DMS 273 (cell line): ENCODE data around the gene KCNIP4.

Experiments used
- DNase-seq: peaks from one replicate; lab custom pipeline; 2025; ENCODE audit not compliant: unreplicated experiment; lab: John Stamatoyannopoulos, UW

KCNIP4 gene

DNA sequence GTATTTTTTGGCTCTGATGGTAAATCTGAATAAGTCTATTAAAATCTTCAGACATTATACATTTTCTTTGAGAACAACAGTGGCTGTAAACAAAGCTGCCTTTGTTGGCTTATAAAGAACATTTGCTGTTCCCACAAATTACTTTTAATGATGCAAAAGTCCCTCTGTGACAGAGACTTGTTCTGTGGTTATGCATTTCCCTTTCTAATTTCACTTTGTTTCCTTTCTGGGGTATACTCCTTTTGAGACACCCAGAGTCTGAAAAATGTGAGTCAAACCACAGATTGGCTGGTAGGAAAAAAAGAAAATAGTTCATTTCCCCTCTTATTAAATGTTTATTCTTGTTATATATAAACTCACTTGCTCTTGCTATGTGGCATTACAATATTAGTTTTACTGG lies 845.9 kb downstream of the KCNIP4 start:
- DNase-seq: no peak

DNA sequence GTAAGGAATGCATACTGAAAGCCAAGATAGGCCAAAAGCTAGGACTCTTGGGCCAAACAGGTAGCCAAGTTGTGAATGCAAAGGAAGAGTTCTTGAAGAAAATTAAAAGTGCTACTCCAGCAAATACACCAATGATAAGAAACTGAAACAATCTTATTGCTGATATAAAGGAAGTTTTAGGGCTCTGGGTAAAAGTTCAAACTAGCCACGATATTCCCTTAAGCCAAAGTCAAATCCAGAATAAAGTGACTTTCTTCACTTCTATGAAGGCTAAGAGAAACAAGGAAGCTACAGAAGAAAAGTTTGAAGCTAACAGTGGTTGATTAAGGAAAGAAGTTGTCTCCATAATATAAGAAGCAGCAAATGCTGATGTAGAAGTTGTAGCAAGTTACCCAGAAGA lies 850.7 kb downstream of the KCNIP4 start:
- no peak for DNase-seq

DNA sequence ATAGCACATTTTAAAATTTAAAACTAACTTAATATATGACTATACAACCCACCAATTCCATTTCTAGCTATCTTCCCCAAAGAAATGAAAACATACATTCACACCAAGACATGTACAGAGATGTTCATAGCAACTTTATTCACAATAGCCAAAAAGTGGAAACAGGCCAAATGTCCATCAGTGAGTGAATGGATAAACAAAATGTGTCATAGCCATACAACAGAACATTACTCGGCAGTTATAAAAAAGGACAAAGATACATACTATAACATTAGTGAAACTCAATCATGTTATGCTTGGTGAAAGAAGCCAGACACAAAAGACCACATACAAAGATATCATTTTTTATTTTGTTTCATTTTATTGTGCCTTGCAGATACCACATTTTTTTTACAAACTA lies 851.5 kb downstream of the KCNIP4 start:
- no peak for DNase-seq

DNA sequence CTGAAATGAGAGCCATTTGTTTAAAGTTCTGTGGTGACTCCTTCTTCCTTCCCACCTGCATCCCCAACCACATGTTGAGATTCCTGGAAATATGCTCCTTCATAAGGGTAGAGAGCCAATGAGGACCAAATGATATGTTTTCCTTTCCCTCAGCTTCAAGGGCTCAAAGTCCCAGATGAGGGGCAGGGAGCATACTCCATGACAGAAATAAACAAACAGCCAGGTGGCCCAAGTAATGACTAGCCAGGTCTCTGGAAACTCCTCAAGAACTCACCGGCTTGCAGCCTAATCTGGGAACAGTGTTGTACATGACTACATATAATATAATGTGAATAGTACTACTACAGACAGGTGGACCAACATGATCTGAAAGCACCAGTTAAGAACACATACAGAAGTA lies 856.0 kb downstream of the KCNIP4 start:
- DNase-seq: no peak

DNA sequence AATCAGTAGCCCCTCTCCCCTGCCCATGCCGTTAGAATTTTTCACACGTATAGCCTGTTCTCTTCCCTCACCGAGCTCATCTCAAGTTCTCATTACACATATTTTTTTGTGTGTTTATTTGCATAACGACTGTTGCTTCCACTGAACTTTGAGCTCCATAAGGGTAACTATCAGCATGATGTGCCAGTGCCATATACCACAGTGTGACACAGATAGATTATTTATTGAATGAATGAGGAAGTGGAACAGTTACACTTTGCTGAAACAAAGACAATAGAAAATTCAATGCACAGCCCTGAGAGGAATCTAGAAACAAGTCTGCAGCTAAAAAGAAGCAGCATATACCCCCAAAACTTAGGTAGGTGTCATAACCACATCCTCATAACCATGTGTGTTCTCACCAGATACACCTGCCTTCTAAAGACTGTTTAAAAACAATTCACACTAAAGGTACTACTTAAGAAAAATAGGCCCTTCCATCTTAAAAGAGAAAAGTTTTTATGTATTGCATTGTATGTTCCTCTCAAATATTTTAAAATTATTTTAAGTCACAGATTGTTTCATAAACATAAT lies 858.4 kb downstream of the KCNIP4 start:
- no peak for DNase-seq

DNA sequence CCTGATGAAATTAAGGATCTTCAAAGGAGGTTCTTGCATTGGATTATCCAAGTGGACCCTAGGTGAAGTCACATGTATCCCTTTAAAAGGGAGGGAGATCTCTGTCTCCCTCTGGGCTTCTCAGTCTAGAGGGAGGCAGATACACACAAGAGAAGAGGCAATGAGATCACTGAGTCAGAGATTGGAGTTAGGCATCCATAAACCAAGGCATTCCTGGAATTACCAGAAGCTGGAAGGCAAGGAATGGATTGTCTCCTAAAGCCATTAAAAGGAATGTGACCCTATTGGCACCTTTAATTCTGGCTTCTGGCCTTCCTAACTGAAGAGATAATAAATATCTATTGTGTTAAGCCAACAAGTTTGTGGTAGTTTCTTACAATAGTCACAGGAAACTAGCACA lies 865.2 kb downstream of the KCNIP4 start:
- no peak for DNase-seq

DNA sequence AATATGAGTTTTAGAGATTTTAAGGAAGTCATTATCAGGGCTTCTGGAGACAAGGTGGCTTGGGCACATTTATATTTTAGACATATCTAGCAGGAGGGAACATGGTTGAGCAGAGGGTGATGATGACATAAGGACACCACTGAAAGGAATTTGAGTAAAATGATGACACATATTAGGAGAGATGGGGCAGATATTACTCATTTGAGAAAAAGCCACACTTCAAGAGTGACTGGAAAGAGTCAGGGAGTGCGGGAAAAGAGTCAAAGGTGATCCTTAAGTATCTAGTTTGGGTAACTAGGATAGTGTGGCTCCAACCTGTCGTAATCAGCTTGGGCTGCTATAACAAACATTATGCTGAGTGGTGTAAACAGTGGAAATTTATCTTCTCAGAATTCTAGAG lies 870.6 kb downstream of the KCNIP4 start:
- DNase-seq: no peak

DNA sequence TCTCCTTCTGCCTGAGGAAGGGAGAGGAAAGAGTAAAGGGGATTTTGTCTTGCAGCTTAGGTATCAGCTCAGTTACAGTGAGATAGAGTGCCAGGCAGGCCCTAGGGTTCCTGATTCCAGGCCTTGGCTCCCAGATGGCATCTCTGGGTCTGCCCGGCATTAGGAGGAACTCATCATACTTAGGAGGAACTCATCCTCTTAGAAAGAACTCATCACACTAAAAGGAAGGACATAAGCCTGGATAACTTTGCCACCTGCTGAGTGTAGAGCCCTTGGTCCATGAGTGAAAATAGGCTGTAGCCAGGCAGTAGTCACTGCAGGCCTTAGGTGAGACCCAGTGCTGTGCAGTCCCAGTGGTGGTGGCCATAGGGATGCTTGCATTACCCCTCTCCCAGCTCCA lies 881.2 kb downstream of the KCNIP4 start:
- DNase-seq: no peak

DNA sequence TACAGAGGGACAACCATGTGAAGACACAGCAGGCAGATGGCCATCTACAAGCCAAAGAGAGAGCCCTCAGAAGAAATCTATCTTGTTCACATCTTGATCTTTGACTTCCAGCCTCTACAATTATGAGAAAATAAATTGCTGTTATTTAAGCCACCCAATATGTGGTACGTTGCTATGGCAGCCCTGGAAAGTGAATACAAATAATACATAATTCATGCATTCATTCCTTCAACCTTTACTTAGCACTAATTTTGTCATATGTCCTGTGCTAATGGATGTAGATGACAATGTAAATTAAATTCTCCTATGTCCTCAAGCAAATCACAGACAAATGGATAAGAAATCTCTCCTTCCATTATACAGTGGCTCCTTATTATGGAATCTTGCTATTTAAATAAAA lies 886.7 kb downstream of the KCNIP4 start:
- DNase-seq: no peak

DNA sequence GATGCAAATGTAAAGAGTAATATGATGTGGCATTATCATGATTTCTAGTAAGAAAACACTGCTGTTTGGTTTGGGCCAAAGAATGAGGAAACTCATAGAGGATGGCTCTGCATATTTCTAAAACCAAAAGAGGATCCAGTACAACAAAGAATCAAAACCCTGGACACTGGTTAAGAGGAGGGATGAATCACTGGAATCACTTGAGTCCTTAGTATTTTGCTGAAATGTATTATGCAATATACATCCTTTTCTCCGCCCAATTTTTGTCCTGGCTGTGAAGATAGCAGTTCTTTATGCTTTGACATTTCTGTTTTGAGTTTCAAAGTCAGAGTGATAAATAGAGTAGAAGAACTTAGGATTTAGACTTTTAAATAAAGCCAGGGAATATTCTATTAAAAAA lies 902.4 kb downstream of the KCNIP4 start:
- DNase-seq: no peak

DNA sequence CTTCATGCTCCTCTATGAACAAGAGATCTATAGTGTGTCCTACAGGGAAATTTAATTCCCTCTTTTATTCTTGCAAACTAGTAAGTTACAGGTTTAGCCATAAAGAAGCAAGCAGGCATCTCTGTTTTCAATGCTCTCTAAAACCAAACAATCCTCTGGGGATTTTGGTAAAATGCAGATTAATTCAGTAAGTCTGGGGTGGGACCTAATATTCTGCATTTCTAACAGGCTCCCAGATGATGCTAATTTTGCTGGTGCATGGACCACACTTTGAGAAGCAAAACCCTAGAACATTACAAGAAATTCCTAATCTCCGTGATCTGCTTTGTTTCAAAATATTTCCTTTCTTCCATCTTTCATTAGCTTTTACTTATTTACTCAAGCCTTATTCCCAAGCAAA lies 903.5 kb downstream of the KCNIP4 start:
- DNase-seq: no peak

DNA sequence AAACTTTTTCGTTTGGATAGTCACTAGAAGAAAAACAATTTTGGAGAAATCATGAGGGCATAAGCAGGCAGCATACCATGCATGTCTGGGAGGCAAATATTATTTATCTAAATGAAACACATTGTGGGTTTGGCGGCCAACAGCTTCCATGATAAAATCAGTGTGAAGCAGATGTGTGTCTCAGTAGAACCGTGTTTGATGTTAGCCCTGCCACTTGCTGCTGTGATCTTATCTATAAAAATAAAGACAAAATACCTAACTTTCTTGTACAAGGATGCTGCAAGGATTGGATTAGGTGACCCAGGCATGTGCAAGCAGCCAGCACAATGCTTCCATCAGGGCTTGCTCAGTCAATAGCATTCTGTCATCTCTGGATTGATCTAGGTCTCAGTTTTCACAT lies 906.9 kb downstream of the KCNIP4 start:
- DNase-seq: no peak

DNA sequence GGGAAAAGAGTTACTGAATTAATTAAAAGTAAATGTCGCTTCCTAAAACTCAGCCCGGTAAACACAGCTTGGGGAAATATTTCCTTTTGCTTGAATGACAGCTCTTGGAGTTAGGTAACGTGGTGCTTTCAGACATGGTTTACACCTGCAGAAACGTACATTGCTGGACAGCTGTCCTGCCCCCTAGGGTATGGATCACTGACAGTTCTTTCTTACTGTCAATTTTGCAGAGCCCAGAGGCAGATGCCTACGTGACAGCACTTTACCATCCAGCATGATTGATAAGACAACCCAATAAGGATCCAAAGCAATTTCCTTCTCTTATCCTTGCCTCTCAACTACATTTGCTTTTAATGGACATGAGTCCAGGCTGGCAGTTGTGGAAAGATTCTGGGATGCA lies 913.8 kb downstream of the KCNIP4 start:
- DNase-seq: no peak

DNA sequence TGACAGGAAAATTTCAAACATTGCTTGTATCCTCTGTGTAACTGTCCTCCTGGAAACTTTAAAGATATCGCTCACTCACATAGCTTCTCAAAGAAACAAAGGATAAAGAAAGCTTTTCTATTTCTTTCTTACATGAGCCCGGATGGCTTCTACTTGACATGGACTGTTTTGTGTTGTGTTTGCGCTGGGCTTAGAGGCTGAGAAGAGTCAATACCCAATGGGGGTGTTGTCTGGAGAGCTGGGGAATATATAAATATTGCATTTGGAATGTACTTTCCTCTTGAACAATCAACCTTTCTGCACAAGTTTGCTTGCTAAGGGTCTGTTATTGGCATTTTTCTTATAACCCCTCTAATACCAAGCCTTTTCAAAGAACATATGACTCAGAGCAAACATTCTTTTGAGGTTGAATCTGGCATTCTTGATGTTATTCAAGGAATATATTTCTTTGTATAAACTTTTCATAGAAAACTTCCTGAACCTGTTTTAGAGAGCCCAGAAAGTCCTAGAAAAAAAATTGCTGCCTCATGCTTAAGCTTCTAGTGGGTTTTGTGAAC lies 916.4 kb downstream of the KCNIP4 start:
- DNase-seq: no peak

DNA sequence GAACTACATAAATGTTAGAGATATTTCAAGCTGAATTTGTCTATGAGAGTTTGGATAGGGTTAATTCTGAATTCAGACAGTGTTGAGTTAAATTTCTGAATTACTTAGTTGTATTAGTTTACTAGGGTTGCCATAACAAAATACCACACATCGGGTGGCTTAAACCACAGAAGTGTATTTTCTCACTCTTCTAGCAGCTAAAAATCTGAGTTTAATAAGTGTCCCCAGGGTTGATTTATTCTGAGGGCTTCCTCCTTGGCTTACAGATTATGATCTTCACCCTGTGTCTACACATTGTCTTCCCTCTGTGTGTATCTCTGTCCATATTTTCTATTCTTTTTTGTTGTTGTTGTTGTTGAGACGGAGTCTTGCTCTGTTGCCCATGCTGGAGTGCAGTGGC lies 929.8 kb downstream of the KCNIP4 start:
- no peak for DNase-seq

DNA sequence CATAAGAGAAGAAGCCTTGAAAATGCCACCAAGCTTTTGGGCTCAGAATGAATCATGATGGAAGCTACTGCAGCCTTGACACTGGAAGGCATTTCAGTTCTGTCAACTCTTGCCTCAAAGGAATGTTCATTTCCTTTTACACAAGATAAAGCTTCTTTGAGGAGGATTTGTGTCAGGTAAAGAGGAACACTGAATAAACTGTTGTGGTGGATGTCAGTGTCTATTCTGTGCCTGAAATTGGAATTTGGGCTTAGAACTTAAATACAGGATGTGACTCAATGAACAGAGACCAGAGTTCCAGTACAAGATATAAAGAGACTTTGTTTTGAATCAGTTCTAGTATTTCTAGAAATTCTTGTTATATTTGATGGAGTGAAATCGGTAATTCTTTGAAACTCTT lies 935.1 kb downstream of the KCNIP4 start:
- no peak for DNase-seq

DNA sequence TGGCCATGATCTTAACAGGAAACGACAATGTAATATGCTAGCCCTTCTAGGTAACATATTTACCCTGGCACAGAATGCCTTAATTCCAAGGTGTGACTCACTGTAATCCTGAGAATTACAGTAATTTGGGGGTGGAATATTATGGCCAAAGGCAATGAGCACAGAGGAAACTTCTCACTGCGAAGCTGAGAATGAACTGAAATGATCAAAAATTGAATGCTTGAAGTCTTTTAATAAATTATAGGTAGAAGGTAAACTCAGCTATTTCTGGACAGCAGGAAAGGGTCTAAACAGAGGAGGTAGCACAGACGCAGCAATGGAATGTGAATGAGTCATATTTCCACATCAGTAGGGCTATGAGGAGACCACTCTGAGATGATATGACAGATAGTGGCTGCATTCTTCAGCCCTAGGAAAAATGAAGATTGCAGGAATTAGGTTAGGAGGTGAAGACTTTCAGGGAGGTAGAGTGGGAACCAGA lies 935.7 kb downstream of the KCNIP4 start:
- no peak for DNase-seq

DNA sequence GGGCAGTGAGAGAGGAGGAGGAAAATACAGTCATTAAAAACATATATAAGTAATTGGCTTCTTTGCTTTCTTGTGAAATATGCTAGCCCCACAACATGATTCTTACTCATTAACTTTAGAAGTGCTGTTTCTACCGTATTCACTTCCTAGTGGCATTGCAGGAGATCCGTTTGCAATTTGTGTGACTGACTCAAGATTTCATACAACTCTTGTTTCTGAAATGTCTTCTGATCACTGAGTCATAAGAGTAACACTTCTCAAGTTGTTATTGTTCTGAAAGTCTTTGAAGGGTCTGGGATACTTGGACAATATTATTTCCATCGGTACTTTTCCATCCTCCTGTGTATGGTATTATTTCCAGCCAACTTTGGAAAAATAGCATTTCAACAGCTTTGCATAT lies 937.5 kb downstream of the KCNIP4 start:
- no peak for DNase-seq

DNA sequence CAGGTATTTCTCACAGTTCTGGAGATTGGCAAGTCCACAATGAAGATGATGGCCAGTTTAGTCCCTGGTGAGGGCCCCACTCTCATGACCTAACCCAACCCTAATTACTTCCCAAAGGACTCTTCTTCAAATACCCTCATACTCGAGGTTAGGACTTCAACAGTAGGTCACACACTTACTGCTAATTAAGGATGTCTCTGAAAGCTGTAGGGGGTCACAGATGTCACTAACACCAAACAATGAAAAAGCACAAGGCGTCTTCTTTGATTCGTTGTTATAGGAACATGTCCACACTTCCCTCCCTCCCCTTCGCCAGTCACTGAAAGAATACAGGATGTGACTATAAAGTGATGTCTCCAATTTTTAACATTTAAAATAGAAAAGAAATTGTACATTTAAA lies 938.6 kb downstream of the KCNIP4 start:
- DNase-seq: no peak

DNA sequence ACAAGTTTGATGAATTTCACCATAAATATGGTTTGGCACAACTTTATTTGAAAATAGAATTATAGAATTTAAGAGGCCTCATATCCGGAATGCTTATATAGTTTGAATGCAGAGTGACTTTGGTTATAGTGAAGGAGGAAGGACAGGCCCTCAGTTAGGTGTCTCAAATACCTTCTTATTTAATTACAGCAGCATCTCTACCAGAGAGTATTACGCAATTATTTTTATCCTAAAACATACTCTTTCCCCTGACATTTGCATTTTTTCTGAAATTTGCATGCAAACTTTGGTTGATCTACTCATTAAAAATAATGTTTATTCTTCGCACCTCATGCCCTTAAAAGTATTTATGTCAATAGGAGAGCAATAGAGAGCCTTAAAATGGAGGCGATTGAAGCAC lies 942.9 kb downstream of the KCNIP4 start:
- DNase-seq: no peak

DNA sequence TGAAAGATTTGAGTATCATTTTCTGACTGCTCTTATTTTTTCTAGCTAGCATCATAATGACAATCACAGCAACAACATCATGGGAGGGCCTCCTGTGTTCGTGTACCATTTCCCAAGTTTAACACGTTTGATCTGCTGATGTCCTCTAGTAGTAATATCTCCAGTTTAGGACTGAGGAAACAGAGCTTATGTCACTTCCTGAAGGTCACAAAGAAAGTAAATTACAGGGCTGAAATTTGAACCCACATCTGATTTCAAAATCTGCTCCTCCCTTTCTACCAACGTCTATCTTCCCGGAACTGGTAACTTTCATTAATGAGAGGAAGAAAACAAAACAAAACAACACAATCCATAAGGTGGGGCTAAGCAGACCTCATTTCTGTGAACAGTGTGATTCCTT lies 945.6 kb downstream of the KCNIP4 start:
- DNase-seq: no peak

DNA sequence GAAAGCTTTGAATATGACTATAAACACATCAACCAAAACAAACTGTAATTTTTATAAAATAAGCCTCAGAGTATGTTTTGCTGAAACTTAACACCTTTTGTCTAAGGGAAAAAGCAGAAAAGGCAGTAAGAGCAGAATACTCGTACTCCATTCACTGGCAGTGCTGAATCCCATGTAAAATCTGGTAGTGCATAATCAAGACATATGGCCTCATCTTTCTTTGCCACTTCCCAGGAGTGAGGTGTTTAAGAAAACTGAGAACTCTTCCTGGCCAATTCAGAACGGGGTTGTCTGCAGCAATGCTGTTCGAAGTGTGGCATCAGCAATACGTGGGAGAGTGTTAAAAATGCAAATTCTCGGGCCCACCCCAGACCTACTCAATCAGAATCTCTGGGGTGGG lies 946.3 kb downstream of the KCNIP4 start:
- DNase-seq: no peak

DNA sequence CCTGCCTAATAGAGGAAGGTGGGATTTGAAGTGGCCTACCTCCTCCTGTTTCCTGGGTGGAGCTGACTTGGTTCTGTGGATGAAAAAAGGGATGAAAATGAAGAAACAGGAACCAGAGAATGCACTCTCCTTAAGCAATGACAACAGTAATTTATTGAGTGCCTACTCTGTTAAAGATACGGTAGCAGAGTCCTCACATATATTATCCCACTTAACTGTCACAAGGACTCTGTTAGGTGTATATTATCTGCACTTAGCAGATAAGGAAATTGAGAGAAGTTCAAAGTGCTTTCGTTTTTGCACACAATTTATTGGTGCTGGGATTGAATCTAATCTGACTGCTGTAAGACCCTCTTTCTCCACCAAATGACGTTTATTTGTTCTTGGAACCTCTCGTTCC lies 947.1 kb downstream of the KCNIP4 start:
- no peak for DNase-seq
